K562 (cell line): ENCODE measurements around the gene SLC38A8. TPM values are rescaled to one million over a fixed set of nuclear protein-coding genes. Genes with fewer than 3 reads are reported as not detected.
A peak's percentile ranks its signal among the peaks of the same experiment; 100 is the strongest.

ENCODE experiments used
- ARID1B ChIP-seq: fragments of 450-650 bp; IDR thresholded peaks from 2 replicates; pipeline ENCODE4 v1.6.1; 2016; ENCODE audit warnings: antibody characterized with exemption, mild to moderate bottlenecking, inconsistent platforms
- ATF7 ChIP-seq: fragments of 450-650 bp; IDR thresholded peaks from 2 replicates; pipeline ENCODE4 v1.7.1; 2014; ENCODE audit warnings: mild to moderate bottlenecking, moderate library complexity
- CBFA2T2 ChIP-seq: fragments of 450-650 bp; conservative IDR thresholded peaks from 2 replicates; pipeline ENCODE4 v1.6.1; 2017; ENCODE audit warnings: mild to moderate bottlenecking
- CCNT2 ChIP-seq: IDR thresholded peaks from 2 replicates; pipeline ENCODE4 v1.6.1; 2011; ENCODE audit warnings: borderline replicate concordance, low read depth, mild to moderate bottlenecking, moderate library complexity, mixed read lengths, low read length; ENCODE audit not compliant: insufficient read length; ENCODE audit errors: extremely low read depth
- ESRRA ChIP-seq: fragments of 450-650 bp; IDR thresholded peaks from 2 replicates; pipeline ENCODE4 v1.6.1; 2014; ENCODE audit warnings: low read depth, mild to moderate bottlenecking, moderate library complexity, borderline replicate concordance
- FOXJ3 ChIP-seq: sonication (generic); formaldehyde crosslinking; IDR thresholded peaks from 2 replicates; pipeline ENCODE4 v1.4.0; 2020; ENCODE audit warnings: mild to moderate bottlenecking, missing genetic modification reagents
- FOXK2 ChIP-seq, 2 experiments: fragments of 450-650 bp; IDR thresholded peaks in 1 of 2; conservative IDR thresholded peaks in 1 of 2; 2 replicates each; pipeline ENCODE4 v1.6.1; 2016; ENCODE audit warnings: low read depth in 2 of 2, mild to moderate bottlenecking in 1 of 2
- GATA2 ChIP-seq: sonication (generic); formaldehyde crosslinking; IDR thresholded peaks from 2 replicates; pipeline ENCODE4 v1.4.0; 2020; ENCODE audit warnings: mild to moderate bottlenecking, missing genetic modification reagents
- HMGN3 ChIP-seq: IDR thresholded peaks from 2 replicates; pipeline ENCODE4 v1.6.1; 2011; ENCODE audit warnings: borderline replicate concordance, low read depth, mild to moderate bottlenecking, mixed read lengths, low read length; ENCODE audit not compliant: insufficient read length; ENCODE audit errors: extremely low read depth
- HNRNPLL ChIP-seq: fragments of 200-400 bp; formaldehyde crosslinking; IDR thresholded peaks from 2 replicates; pipeline ENCODE4 v1.6.1; 2017; ENCODE audit warnings: low read length, low read depth, mild to moderate bottlenecking; ENCODE audit not compliant: poor library complexity, severe bottlenecking
- IRF2 ChIP-seq: sonication (generic); formaldehyde crosslinking; IDR thresholded peaks from 2 replicates; pipeline ENCODE4 v1.8.1; 2022; ENCODE audit warnings: mild to moderate bottlenecking, missing genetic modification reagents
- MEIS2 ChIP-seq: fragments of 450-650 bp; IDR thresholded peaks from 2 replicates; pipeline ENCODE4 v1.6.1; 2014; ENCODE audit warnings: mild to moderate bottlenecking; ENCODE audit not compliant: partially characterized antibody
- MYC ChIP-seq, 2 experiments: fragments of 250-450 bp in 1 of 2; sonication (Bioruptor Pico) in 1 of 2; IDR thresholded peaks; 2 replicates each; pipeline versions ENCODE4 v1.5.1 to v1.6.1; 2012 to 2021; ENCODE audit warnings: low read depth in 2 of 2, borderline replicate concordance in 1 of 2, improper control_type of control experiment in 1 of 2, low read length in 1 of 2, mild to moderate bottlenecking in 1 of 2, moderate library complexity in 1 of 2
- NCOA4 ChIP-seq: fragments of 450-650 bp; IDR thresholded peaks from 2 replicates; pipeline ENCODE4 v1.6.1; 2018; ENCODE audit warnings: mild to moderate bottlenecking; ENCODE audit not compliant: partially characterized antibody
- PPARD ChIP-seq: fragments of 250-450 bp; sonication (Bioruptor Pico); IDR thresholded peaks from 2 replicates; pipeline ENCODE4 v1.8.0; 2022; ENCODE audit warnings: inconsistent platforms, mild to moderate bottlenecking, moderate library complexity
- SIN3B ChIP-seq: fragments of 450-650 bp; IDR thresholded peaks from 2 replicates; pipeline ENCODE4 v1.6.1; 2017; ENCODE audit warnings: low read depth, mild to moderate bottlenecking, moderate library complexity
- SMARCA4 ChIP-seq: fragments of 450-650 bp; IDR thresholded peaks from 2 replicates; pipeline ENCODE4 v1.6.1; 2016
- TCF3 ChIP-seq: sonication (generic); formaldehyde crosslinking; IDR thresholded peaks from 2 replicates; pipeline ENCODE4 v1.4.0; 2020; ENCODE audit warnings: mild to moderate bottlenecking, missing genetic modification reagents
- TFAM ChIP-seq: fragments of 250-450 bp; sonication (Bioruptor Pico); conservative IDR thresholded peaks from 2 replicates; pipeline ENCODE4 v1.5.0; 2021; ENCODE audit warnings: mild to moderate bottlenecking, moderate library complexity
- XRCC5 ChIP-seq: fragments of 200-400 bp; formaldehyde crosslinking; IDR thresholded peaks from 2 replicates; pipeline ENCODE4 v1.6.1; 2017; ENCODE audit warnings: low read depth, mild to moderate bottlenecking, low read length
- YY1 ChIP-seq, 3 experiments: IDR thresholded peaks; 2 replicates each; pipeline ENCODE4 v1.6.1; 2011; ENCODE audit warnings: low read length in 2 of 3, mild to moderate bottlenecking in 2 of 3, moderate library complexity in 2 of 3, borderline replicate concordance in 1 of 3, control low read depth in 1 of 3, low read depth in 1 of 3; ENCODE audit not compliant: insufficient read depth in 3 of 3, insufficient replicate concordance in 2 of 3, control insufficient read depth in 1 of 3, insufficient read length in 1 of 3; ENCODE audit errors: extremely low read depth in 1 of 3
- polyA plus RNA-seq, 8 experiments: library from polyadenylated mRNA; depleted of rRNA in 4 of 8; stranded (reverse) in 5 of 8; unstranded in 3 of 8; fragments of >200 nt; fragmentation: Nextera tagmentation in 2 of 8; fragmentation: Illumina TruSeq in 1 of 8; extraction: Ambion mirVana in 2 of 8; extraction: Trizol in 1 of 8; gene quantifications; 2 replicates each; pipeline versions ENCODE4 v1.2.1 to v1.2.3, GENCODE V29; 2011 to 2014; ENCODE audit warnings: inconsistent platforms in 1 of 8, missing spikeins in 1 of 8
- total RNA-seq, 7 experiments: library from RNA; depleted of rRNA in 6 of 7; stranded (reverse); fragments of >200 nt in 6 of 7; fragmentation: Illumina TruSeq in 2 of 7; extraction: Trizol in 2 of 7; gene quantifications; 2 replicates each; pipeline versions ENCODE4 v1.2.1 to v1.2.3, GENCODE V29; 2011 to 2021; ENCODE audit warnings: low replicate concordance in 1 of 7
- TF ChIP-seq, protein P1 (sequence below), 3 experiments: fragments of 200-800 bp in 1 of 3; sonication (Bioruptor generic) in 1 of 3; sonication (generic) in 1 of 3; formaldehyde crosslinking in 1 of 3; IDR thresholded peaks; 2 replicates each; pipeline versions ENCODE4 v1.6.1 to v1.8.0; 2016 to 2022; ENCODE audit warnings: mild to moderate bottlenecking in 2 of 3, missing compliant biosample characterization in 2 of 3, missing genetic modification characterization in 2 of 3, missing genetic modification reagents in 1 of 3
- TF ChIP-seq, protein P2 (sequence below): sonication (generic); formaldehyde crosslinking; IDR thresholded peaks from 2 replicates; pipeline ENCODE4 v1.9.0; 2022; ENCODE audit warnings: mild to moderate bottlenecking, missing genetic modification reagents

SLC38A8 gene
- total and polyA plus RNA-seq, 9 of the 15 experiments (the other 6 are each of a cell fraction or from before 2014, with no cell fraction given), result 0.28 TPM; not detected in 8

DNA sequence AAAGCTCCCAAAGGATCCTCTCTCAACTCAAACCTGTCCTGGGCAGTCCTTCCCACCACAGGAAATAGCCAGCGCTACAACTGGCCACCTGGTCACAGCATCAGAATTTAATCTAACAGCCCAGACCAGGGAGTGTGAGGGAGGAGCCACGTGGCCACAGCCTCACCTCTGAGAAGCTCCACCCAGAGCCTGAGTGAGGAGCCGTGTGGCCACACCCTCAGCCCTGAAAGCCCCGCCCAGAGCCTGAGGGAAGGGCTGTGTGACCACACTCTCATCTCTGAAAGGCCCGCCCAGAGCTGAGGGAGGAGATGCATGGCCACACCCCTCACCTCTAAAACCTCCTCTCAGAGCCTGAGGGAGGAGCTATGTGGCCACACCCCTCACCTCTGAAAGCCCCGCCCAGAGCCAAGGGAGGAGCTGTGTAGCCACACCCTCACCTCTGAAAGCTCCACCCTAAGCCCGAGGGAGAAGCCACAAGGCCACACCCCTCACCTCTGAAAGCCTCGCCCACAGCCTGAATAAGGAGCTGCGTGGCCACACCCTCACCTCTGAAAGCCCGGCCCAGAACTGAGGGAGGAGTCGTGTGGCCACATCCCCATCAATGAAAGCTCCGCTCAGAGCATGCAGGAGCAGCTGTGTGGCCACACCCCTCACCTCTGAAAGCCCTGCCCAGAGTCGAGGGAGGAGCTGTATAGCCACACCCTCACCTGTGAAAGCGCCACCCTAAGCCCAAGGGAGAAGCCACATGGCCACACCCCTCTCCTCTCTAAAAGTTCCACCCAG, 28.6 kb downstream of the SLC38A8 start (continued):
- TF ChIP-seq, protein P1, sequence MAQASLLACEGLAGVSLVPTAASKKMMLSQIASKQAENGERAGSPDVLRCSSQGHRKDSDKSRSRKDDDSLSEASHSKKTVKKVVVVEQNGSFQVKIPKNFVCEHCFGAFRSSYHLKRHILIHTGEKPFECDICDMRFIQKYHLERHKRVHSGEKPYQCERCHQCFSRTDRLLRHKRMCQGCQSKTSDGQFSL (CRISPR knock-in tag; IDR thresholded peaks at IDR 0.05), result no peak
- TF ChIP-seq, protein P1 (tag; IDR thresholded peaks at IDR 0.05), result no peak
- peak; percentile 30 to 73; a peak in 2 of 4 replicates for TF ChIP-seq FOXK2 (conservative IDR thresholded peaks at IDR 0.05 in 1 of 2, IDR thresholded peaks at IDR 0.05 in 1 of 2; ENCODE audit: low read depth in 2 of 2)
- TF ChIP-seq YY1 (IDR thresholded peaks at IDR 0.05; ENCODE audit: borderline replicate concordance in 1 of 3, control insufficient read depth in 1 of 3, extremely low read depth in 1 of 3, insufficient read depth in 3 of 3, insufficient read length in 1 of 3, insufficient replicate concordance in 2 of 3, low read depth in 1 of 3, low read length in 2 of 3), result peak in 2 of 3 experiments; percentile 14 to 30
- no peak for TF ChIP-seq SIN3B
- no peak for TF ChIP-seq TFAM (CRISPR knock-in tag)
- TF ChIP-seq, protein P2, sequence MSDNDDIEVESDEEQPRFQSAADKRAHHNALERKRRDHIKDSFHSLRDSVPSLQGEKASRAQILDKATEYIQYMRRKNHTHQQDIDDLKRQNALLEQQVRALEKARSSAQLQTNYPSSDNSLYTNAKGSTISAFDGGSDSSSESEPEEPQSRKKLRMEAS (CRISPR knock-in tag), result peak; percentile 85
- peak; percentile 6 for TF ChIP-seq CCNT2
- TF ChIP-seq MYC (IDR thresholded peaks at IDR 0.05; ENCODE audit: low read depth, low read length), result peak; percentile 86
- TF ChIP-seq MYC (CRISPR knock-in tag; IDR thresholded peaks at IDR 0.05; ENCODE audit: borderline replicate concordance, low read depth), result no peak; the same call in 1 of the 2 replicates
- TF ChIP-seq FOXJ3 (CRISPR knock-in tag), result no peak
- no peak for TF ChIP-seq IRF2 (CRISPR knock-in tag)
- peak; percentile 26 for TF ChIP-seq HMGN3
- no peak for TF ChIP-seq PPARD (CRISPR knock-in tag)
- peak; percentile 84 for TF ChIP-seq TCF3
- peak; percentile 68; the same call in 1 of the 2 replicates for TF ChIP-seq GATA2 (CRISPR knock-in tag)
- peak; percentile 81 for TF ChIP-seq CBFA2T2
- TF ChIP-seq HNRNPLL, result no peak
- peak; percentile 70; the same call in 1 of the 2 replicates for TF ChIP-seq ESRRA
- TF ChIP-seq SMARCA4, result 0 out of 2 replicates have a peak, but pooled peaks have one; percentile 66
- TF ChIP-seq XRCC5, result no peak; the same call in 1 of the 2 replicates
- no peak for TF ChIP-seq NCOA4
- TF ChIP-seq ARID1B, result peak; percentile 75; the same call in 1 of the 2 replicates
- peak; percentile 88 for TF ChIP-seq ATF7
- peak; percentile 18 for TF ChIP-seq MEIS2
